Measurements from ENCODE around the gene INSIG1. TPM values are rescaled to one million over a fixed set of nuclear protein-coding genes. Genes with fewer than 3 reads are reported as not detected.

INSIG1 gene
- total RNA-seq, 4 donors from 2014 or later: 28.7 to 65.5 (median 45.0) TPM

GRCh38 chr7:155324918-155325235, 27.2 kb downstream of the INSIG1 start:
- Histone ChIP-seq H3K27ac (no peak overlapping the region), H3K9me3 (no peaks in the 10 kb centered on the region), H3K4me1 (no peaks in the 10 kb centered on the region), H3K4me3 (no peak overlapping the region), H3K36me3 (no peaks in the 10 kb centered on the region), H3K27me3 (peaks cover 15% of the 10 kb centered on the region)
- no peak for DNase-seq
- intact Hi-C loops (cut with DNase I; ENCODE audit: low total_unique reads): no loop called here
- 95 to 100% methylated on average over 2 of the region's 2 CpGs for WGBS, 2 donors (ENCODE audit: low coverage in 1 of 2)
- in situ Hi-C loops (cut with MboI; ENCODE audit: low pct_ligation_motif_present in 1 of 4, low pct_unique_long_range_greater_than_20kb in 1 of 4, low sequenced_read_pairs in 3 of 4): loop anchor here in 1 of 4 donors (25.0 kb wide), 1 partner anchor 138 kb away; no protein-coding TSS in a partner anchor
- no peak for TF ChIP-seq CTCF (IDR thresholded peaks at IDR 0.05)
- no peak for TF ChIP-seq POLR2A (IDR thresholded peaks at IDR 0.05)
- no peak for TF ChIP-seq EP300 (IDR thresholded peaks at IDR 0.05; ENCODE audit: low read depth)
- TF ChIP-seq POLR2AphosphoS5 (IDR thresholded peaks at IDR 0.05): no peak

GRCh38 chr7:155326385-155326784, 28.7 kb downstream of the INSIG1 start:
- no peaks in the 10 kb centered on the region for H3K36me3 ChIP-seq
- DNase-seq: no peak
- intact Hi-C loops (cut with DNase I; ENCODE audit: low total_unique reads): no loop called here
- no peaks in the 10 kb centered on the region for H3K4me1 ChIP-seq
- H3K27me3 ChIP-seq: peaks cover 15% of the 10 kb centered on the region
- WGBS, 2 donors (ENCODE audit: low coverage in 1 of 2): 58 to 61% methylated on average over 5 to 9 of the region's 9 CpGs
- TF ChIP-seq POLR2AphosphoS5 (IDR thresholded peaks at IDR 0.05): no peak
- no peak for TF ChIP-seq CTCF (IDR thresholded peaks at IDR 0.05)
- no peak for TF ChIP-seq EP300 (IDR thresholded peaks at IDR 0.05; ENCODE audit: low read depth)
- no peak for TF ChIP-seq POLR2A (IDR thresholded peaks at IDR 0.05)
- H3K4me3 ChIP-seq: no peak overlapping the region
- no peak overlapping the region for H3K27ac ChIP-seq
- no peaks in the 10 kb centered on the region for H3K9me3 ChIP-seq
- in situ Hi-C loops (cut with MboI; ENCODE audit: low pct_ligation_motif_present in 1 of 4, low pct_unique_long_range_greater_than_20kb in 1 of 4, low sequenced_read_pairs in 3 of 4): loop anchor here in 1 of 4 donors (25.0 kb wide), 1 partner anchor 139 kb away; no protein-coding TSS in a partner anchor

GRCh38 chr7:155327590-155328320, 30.1 kb downstream of the INSIG1 start:
- no peaks in the 10 kb centered on the region for H3K9me3 ChIP-seq
- H3K36me3 ChIP-seq: no peaks in the 10 kb centered on the region
- WGBS, 2 donors (ENCODE audit: low coverage in 1 of 2): 70 to 90% methylated on average over 2 to 13 of the region's 13 CpGs
- intact Hi-C loops (cut with DNase I; ENCODE audit: low total_unique reads): no loop called here
- in situ Hi-C loops (cut with MboI; ENCODE audit: low pct_ligation_motif_present in 1 of 4, low pct_unique_long_range_greater_than_20kb in 1 of 4, low sequenced_read_pairs in 3 of 4): loop anchor here in 1 of 4 donors (25.0 kb wide), 1 partner anchor 140 kb away; no protein-coding TSS in a partner anchor
- H3K27ac ChIP-seq: no peak overlapping the region
- H3K4me3 ChIP-seq: no peak overlapping the region
- H3K4me1 ChIP-seq: no peaks in the 10 kb centered on the region
- TF ChIP-seq POLR2AphosphoS5 (IDR thresholded peaks at IDR 0.05): no peak
- TF ChIP-seq POLR2A (IDR thresholded peaks at IDR 0.05): no peak
- no peak for TF ChIP-seq CTCF (IDR thresholded peaks at IDR 0.05)
- no peak for TF ChIP-seq EP300 (IDR thresholded peaks at IDR 0.05; ENCODE audit: low read depth)
- no peak for DNase-seq
- peaks cover 11% of the 10 kb centered on the region for H3K27me3 ChIP-seq

- H3K4me1 ChIP-seq: no peaks in the 10 kb centered on the region
- intact Hi-C loops (cut with DNase I; ENCODE audit: low total_unique reads): no loop called here
- H3K36me3 ChIP-seq: no peaks in the 10 kb centered on the region
- no peak for TF ChIP-seq EP300 (IDR thresholded peaks at IDR 0.05; ENCODE audit: low read depth)
- TF ChIP-seq CTCF (IDR thresholded peaks at IDR 0.05): no peak
- no peak for TF ChIP-seq POLR2AphosphoS5 (IDR thresholded peaks at IDR 0.05)
- no peak for TF ChIP-seq POLR2A (IDR thresholded peaks at IDR 0.05)
- in situ Hi-C loops (cut with MboI; ENCODE audit: low pct_ligation_motif_present in 1 of 4, low pct_unique_long_range_greater_than_20kb in 1 of 4, low sequenced_read_pairs in 3 of 4): loop anchor here in 1 of 4 donors (25.0 kb wide), 1 partner anchor 142 kb away; no protein-coding TSS in a partner anchor
- no peak for DNase-seq
- H3K27me3 ChIP-seq: peaks cover 11% of the 10 kb centered on the region
- WGBS, 2 donors (ENCODE audit: low coverage in 1 of 2): no CpG with 5 or more reads among the region's 5 CpGs
- no peak overlapping the region for H3K27ac ChIP-seq
- H3K4me3 ChIP-seq: no peak overlapping the region
- no peaks in the 10 kb centered on the region for H3K9me3 ChIP-seq
These were observed 31.5 kb downstream of the INSIG1 start for GRCh38 chr7:155329225-155329624.

All from transverse colon (tissue), 4 donors.